GM19467 (cell line): ENCODE data around the gene LRRC14B.
"Not testable (repeated sequence)": the region's sequence is repeated elsewhere in the genome, so short reads cannot be mapped to it uniquely, and the experiment has no call there.

ENCODE experiments used
- ATAC-seq: cut with Tn5 transposase; IDR thresholded peaks from one replicate; pipeline ENCODE4 v1.9.1; 2021; ENCODE audit warnings: mild to moderate bottlenecking, moderate library complexity; ENCODE audit not compliant: unreplicated experiment

LRRC14B gene

DNA sequence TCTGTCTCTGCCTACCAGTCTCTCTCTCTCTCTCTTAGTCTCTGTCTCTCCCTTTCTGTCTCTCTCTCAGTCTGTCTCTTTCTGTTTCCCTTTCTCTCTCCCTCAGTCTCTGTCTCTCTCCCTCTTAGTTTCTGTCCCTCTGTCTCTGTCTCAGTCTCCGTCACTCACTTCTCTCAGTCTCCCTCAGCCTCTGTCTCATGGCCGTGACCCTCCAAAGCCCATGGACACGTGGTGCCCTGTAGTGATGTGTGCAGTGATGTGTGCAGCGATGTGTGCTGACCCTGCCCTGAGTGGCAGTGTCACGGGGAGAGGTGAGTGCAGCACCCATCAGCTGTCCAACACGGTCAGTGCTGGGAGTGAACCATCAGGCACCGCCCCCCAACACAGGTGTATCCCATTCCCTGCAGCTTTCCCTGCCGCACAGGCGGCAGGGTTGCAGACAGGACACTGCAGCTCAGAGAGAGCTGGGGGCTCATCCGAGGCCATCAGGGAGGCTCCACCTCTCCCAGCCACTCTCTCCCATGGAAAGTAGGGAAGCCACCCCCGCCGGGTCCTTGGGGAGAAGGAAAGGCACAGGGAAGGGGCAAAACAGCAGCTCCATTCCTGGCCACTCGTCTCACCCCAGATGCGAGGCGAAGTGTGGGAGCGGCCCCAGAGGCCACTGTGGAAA is 794 bp upstream of the LRRC14B start:
- peak; percentile 30 for ATAC-seq

DNA sequence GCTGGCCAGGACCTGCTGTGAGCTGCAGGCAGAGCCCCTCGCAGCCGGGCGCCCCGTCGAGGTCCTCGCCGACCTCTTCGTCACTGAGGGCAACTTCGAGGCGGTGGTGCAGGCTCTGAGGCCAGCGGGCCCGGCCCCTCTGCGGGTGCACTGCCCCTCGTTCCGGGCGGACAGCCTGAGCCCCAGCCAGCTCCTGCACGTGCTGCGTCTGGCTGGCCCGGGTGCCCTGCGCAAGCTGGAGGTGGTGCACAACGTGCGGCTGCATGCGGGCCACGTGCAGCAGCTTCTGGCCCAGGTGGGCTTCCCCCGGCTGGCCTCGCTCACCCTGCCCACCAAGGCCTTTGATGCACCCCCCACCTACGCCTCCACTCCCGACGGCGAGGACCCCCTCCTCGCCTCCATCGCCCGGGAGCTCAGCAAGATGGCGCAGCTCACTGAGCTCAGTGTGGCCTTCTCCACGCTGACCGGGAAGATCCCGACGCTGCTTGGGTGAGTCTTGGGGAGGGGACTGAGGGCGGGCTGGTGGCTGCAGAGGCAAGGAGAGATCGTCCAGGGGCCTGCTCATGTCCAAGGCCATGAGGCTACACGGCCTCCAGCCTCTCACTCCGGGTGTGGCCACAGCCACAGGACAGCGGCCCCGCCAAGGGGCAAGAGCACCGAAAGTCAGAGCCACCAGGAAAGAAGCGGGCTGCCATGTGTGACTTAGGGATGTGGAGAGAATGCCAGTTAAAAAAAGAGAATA is 825 bp downstream of the LRRC14B start:
- no peak for ATAC-seq

DNA sequence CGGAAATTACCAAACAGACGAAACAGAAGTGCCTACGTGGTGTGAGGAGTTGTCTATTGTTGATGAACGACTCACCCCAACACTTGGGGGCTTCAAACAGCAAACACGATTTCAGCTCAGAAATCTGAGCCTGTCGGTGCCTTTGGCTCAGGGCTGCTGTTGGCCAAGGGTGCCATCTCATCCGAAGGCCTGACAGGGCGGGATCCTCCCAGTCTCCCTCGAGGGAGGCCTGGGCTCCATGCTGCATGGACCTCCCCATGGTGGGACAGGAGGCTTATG is 1.3 kb downstream of the LRRC14B start:
- no peak for ATAC-seq

DNA sequence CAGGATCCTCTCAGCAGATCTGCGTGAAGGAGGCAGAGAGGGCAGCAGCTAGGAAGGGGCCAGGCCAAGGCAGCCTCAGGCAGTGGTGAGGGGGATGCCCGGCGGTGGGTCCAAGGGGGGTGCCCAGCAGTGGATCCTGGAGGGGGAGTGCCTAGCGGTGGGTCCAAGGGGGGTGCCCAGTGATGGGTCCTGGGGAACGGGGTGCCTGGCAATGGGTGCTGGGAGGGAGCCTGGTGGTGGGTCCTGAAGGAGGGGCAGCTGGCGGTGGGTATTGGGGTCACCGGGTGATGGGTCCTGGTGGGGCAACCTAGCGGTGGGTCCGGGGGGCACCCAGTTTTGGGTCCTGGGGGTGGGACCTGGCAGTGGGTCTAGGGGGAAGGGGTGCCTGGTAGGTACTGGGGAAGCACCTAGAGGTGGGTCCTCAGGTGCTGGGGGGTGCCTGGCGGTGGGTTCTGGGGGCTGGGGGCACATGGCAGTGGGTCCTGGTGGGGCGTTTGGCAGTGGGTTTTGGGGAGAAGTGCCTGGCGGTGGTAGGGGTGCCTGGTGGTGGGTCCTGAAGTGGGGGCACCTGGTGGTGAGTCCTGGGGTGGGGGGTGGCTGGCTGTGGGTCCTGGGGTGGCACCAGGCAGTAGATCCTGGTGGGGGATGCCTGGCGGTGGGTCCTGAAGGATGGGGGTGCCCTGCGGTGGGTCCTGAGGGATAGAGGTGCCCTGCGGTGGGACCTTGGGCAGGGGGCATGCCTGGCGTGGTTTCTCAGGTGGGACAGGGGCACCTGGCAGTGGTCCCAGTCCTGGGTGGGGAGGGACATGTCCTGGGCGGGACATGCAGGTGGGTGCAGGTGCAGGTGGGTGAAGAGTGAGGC is 1.9 kb downstream of the LRRC14B start:
- ATAC-seq: no peak

DNA sequence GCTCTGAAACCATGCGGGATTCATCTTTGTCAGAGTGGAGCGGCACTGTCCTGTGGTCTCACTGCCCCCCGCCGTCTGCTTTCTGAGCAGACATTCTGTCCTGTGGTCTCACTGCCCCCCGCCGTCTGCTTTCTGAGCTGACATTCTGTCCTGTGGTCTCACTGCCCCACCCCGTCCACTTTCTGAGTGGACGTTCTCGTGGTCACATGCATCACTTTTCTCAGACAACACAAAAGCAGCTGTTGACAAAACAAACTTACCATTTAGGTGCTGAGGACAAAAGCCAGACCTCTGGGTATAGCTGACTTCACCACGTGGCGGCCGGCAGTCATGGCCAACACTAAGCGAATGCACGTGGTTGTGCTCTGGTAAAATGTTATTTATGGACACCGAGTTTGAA is 2.8 kb downstream of the LRRC14B start:
- no peak for ATAC-seq

DNA sequence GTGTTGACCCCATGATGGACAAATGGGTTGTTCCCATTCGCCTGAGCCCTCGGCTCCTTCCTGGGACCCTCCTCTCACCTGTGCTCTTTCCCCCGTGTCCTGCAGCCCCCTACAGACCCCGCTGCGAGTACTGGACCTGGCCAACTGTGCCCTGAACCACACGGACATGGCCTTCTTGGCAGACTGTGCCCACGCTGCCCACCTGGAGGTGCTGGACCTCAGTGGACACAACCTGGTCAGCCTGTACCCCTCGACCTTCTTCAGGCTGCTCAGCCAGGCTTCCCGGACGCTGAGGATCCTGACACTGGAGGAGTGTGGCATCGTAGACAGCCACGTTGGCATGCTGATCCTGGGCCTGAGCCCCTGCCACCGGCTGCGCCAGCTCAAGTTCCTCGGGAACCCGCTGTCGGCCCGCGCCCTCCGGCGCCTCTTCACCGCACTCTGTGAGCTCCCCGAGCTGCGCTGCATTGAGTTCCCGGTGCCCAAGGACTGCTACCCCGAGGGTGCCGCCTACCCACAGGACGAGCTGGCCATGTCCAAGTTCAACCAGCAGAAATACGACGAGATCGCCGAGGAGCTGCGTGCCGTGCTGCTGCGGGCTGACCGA is 3.4 kb downstream of the LRRC14B start:
- no peak for ATAC-seq

DNA sequence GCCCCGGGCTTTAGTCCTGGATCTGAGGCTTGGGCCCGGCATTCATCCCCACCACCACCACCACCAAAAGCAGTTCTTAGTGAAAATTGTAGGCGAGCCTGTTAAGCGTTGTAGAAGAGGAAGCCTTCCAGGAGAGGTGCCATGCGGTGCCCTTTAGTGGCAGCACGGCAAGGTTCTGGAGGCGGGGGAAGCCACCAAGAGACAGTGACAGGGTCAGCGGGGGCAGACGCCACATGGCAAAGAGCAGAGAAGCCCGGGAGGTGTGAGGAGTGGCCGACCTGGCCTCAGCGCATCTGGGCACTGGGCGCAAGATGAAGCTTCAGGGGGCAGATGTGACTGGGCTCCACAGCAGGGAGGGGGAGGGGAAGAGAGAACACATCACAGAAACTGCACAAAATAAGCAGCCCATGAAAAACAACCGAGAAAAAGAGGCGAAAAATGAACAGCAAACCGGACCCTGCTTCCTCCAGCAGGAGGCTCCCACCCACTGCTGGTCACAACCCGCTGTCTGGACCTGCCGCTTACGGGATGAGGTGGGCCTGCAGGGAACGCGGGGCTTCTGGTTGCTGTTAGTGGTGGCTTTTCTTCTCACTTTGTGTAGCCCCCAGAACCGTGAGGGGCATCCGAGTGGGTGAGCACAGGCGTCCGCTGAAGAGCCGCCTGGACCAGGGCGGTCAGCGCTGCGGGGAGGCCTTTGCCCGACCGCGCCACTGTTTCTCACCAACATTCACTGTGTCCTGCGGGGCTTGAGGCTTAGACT is 4.3 kb downstream of the LRRC14B start:
- ATAC-seq: no peak

DNA sequence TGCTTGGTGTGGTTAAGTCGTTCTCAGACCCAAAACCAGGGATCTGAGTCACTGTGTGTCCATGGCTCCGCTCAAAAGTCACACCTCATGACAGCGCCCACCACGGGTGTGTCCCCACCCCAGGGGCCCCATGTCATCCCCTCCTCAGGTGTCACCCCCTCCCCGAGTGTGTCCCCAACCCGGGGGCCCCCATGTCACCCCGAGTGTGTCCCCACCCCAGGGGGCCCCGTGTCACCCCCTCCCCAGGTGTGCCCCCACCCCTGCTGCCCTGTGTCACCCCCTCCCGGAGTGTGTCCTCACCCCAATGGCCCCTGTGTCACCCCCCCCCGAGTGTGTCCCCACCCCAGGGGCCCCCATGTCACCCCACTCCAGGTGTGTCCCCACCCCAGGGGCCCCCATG is 5.1 kb downstream of the LRRC14B start:
- no peak for ATAC-seq

DNA sequence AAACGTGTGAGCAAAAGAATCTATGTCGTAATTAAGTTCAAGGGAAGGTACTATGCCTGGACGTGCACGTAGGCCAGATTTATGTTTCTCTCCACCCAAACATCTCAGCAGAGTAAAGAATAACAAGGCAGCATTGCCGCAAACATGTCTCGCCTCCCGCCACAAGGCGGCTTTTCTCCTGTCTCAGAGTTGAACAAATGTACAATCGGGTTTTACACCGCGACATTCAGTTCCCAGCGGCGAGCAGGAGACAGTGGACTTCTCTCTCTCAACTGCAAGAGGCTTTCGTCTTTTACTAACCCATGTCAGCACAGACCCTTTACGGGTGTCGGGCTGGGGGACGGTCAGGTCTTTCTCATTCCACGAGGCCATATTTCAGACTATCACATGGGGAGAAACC is 5.7 kb downstream of the LRRC14B start:
- not testable (repeated sequence) for ATAC-seq

DNA sequence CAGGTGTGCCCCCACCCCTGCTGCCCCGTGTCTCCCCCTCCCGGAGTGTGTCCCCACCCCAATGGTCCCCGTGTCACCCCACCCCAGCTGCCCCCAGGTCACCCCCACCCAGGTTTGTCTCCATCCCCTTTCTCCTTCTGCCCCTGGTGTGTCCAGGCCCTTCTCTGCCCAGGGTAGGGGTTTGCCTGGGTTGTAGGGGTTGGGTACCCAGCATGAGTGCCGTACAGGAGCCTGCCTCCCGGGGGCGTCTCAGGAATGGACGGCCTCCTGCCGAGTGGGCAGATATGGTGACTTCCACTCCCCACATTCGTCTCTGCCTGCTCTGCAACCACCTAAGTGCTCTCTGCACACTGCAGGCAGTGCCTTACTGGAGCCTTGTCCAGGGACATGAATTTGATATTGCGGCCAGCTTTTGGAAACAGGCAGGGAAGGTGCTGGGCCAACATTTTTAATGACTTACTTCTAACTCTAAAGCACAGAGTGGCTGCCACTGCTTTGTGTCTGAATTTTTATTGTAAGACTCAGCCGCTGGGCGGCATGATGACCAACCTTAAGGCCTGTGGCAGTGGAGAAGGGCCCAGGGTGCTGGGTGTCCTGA is 6.7 kb downstream of the LRRC14B start:
- ATAC-seq: no peak

DNA sequence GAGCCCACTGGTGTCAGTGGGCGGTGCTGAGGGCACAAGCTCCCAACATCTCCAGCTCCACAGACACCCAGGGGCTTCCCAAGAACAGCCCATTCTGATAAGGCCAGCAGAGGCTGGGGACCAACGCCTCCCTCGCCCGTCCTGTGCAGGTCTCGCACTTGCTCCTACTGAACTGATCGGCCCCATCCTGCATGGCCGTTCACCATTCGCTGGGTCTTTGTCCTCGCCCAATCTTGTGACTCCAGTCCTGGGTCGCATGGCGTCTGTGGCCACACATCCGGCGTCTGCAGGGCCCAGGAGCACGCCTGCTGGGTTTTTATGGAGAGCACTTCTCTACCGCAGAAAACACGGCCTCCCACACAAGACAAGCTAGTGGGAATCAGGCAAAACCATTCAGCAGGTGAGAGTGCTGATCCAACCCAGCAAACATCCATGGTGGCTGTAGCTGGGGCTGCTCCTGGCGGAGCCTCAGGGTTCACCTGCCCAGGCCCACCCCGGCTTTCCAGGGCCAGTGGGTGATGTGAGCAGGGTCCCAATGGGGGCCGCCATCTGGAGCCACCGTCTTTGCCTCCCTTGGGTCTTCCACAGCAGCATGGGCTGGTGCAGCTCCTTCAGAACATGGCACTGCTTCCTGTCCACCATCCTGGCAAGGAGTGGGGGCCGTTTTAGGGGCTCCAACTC is 7.4 kb downstream of the LRRC14B start:
- ATAC-seq: no peak

DNA sequence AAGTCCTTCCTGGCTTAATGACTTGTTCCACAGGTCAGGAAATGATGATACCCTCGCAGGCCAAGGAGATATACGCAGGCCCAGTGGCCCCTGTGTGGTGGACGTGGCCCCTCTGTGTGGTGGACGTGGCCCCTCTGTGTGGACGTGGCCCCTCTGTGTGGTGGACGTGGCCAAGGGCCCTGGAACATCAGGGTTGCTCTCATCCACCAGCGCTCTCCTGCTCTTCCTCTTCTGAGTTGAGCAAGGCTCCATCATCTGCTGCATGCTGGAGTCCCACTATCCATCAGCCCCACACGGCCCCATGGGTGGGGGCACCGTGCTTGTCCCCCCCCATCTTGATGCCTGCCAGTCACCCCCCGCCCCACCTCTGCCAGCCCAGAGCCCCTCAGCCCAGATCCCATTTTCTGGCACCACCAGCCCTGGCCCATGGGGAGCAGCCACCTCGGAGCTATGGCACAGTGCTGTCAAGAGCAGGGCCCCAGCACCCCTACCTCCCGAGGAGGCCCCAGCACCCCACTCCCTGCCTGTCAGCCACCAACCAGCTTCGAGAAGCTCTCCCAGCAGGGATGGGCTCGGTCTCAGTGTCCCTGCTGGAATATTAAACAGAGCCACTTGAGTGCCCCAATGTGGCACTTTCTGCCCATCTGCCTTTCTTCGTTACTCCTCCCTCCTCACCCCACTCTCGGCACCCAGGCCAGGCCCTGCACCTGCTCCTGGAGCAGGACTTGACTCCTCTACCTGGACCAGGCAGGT is 8.1 kb downstream of the LRRC14B start:
- ATAC-seq: no peak

DNA sequence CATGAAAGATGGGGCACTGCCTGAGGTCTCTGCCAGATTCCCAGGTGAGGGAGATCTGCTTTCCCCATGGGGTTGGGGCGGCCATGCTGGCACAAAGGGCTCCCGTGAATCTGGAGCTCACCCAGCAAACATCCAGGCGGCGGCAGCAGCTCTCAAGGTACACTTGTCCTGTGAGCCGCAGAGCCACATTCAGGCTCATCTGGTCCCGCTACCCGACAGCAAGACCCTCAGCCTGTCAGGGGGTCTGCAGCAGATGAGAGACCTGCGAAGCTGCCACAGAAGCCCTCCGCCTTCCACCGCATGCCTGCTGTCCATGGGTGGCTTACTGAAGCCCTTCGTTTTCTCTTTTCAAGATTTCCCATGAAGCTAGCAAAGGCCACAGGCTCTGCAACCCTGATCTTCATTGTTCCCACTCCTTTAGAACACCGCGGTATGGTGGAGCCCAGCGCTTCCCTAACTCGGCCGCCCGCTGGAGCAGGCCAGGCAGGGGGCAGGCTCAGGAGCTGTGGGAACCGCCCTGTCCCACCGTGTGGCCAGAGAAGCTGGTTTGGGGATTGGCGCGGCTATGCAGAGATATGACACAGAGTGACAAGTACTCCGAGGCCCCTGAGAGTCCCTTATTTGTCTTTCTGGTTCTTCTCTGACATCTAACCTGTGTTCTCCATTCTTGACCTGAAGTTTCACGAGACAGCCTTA is 8.8 kb downstream of the LRRC14B start:
- no peak for ATAC-seq

DNA sequence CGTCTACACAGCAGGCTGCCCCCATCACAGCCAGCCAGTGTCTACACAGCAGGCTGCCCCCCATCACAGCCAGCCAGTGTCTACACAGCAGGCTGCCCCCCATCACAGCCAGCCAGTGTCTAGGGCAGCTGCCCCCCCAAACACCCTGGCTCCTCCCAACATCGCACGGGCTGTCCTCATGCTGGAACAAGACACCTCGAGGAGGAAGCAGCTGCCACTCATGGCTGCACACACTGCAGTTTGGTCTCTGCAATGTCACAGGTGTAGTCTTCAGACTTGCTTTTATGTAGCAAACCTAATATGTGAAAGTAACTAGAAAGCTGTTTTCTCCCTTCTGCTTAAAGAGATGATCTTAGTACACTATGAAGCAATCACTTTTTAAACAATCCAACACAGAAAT is 9.7 kb downstream of the LRRC14B start:
- ATAC-seq: no peak

DNA sequence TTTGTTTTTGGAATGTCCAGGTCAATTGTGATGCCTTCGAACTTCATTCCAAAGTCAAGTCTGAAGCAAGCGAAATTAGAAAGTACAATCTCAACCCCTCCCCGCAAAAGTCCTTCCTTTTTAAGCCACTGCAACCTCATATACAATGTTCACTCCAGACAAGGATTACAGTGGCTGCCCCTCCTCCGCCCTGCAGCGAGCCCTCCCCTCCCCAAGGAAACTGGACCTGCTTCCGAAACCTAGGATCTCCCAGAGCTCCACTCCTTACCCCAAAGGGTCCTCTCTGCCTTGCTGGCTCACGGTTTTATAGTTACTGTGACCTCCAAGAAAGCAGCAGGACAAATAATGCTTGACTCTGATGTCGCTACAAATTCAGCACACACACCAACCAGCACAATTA is 10.4 kb downstream of the LRRC14B start:
- ATAC-seq: no peak

DNA sequence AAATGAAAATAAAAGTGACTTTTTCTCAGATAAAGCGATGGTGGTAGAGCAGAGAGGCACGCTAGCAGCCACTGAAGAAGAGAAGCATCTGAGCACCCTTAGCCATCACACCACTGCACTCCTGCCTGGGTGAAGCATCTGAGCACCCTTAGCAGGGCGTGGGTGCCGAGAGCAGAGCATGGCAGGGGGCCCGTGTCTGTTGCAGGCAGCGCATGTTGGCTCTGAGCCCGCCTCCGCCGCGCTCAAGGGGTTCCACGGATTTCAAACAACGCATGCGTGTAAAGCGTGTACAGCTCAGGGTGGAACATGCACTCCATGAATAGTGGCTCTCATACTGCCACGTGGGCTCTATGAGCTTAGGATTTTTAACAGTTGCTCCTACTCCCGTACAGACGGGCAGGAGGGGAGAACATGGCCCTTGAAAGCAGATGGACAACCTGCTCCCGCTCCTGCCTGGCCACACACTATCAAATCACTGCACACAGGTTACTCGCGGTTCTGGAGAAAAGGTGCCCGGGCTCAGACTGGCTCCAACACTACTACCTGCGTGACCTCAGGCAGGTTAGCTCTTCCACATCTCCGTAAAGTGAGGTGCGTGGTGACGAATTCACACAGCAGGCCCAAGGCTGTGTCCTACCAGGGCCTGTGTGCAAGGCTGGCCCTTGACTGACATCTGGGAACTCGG is 12.1 kb downstream of the LRRC14B start:
- no peak for ATAC-seq

DNA sequence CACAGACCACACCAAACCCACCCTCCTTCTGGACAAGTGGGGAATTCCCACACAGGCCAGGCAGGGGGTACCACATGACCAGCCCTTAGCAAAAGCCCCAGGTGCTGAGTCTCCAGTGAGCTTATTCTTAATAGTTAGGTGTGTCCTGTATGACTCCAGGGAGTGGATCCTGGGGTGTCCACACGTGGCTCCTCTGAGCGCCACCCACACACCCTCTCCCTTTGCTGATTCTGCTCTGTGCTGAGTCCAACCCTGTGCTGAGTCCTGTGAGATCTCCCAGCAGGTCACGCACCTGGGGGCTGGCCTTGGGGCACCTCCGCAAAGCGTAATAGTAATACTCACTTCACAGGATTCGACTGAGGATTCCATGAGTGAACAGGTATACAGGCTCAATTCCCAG is 12.7 kb downstream of the LRRC14B start:
- no peak for ATAC-seq

DNA sequence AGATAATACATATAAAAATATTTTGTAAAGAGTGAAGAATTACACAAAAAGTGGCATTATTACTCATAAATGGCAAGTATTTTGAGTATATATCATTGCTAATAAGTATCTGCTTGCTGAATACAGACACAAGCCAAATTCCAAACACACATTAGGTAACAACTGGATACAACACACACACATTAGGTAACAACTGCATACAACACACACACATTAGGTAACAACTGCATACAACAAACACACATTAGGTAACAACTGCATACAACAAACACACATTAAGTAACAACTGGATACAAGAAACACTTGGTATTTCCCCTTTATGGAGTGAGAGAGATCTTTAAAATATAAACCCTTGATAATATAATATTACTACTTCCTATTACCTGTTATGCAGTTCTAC is 13.2 kb downstream of the LRRC14B start:
- no peak for ATAC-seq
